ENCODE measurements around the gene RAB19.

DNA sequence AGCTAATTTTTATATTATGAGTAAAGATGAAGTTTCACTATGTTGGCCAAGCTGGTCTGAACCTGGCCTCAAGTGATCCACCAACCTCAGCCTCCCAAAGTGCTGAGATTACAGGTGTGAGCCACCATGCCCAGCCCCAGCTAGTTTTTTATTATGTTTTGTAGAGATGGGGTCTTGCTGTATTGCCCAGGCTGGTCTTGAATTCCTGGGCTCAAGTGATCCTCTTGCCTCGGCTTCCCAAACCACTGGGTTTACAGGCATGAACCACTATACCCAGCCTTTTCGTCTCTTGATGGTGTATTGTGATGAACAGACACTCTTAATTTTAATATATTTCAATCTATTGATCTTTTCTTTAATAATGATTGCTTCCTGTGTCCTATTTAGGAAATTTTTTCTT lies 17.7 kb downstream of the RAB19 start:
- TF ChIP-seq ZNF843 (tag by site-specific recombination; IDR thresholded peaks at IDR 0.05) (no peak), ZIC2 (tag by site-specific recombination; IDR thresholded peaks at IDR 0.05) (no peak), ZNF791 (tag by site-specific recombination; IDR thresholded peaks at IDR 0.05) (no peak), ZNF626 (tag by site-specific recombination; IDR thresholded peaks at IDR 0.05) (no peak), KLF9 (tag by site-specific recombination; IDR thresholded peaks at IDR 0.05; ENCODE audit: low read depth) (no peak), ZNF792 (tag by site-specific recombination; IDR thresholded peaks at IDR 0.05) (no peak), ZNF398 (tag by site-specific recombination; IDR thresholded peaks at IDR 0.05) (no peak), ZNF571 (tag by site-specific recombination; IDR thresholded peaks at IDR 0.05) (no peak), GFI1B (tag by site-specific recombination; IDR thresholded peaks at IDR 0.05) (no peak)
- TF ChIP-seq, protein P1, sequence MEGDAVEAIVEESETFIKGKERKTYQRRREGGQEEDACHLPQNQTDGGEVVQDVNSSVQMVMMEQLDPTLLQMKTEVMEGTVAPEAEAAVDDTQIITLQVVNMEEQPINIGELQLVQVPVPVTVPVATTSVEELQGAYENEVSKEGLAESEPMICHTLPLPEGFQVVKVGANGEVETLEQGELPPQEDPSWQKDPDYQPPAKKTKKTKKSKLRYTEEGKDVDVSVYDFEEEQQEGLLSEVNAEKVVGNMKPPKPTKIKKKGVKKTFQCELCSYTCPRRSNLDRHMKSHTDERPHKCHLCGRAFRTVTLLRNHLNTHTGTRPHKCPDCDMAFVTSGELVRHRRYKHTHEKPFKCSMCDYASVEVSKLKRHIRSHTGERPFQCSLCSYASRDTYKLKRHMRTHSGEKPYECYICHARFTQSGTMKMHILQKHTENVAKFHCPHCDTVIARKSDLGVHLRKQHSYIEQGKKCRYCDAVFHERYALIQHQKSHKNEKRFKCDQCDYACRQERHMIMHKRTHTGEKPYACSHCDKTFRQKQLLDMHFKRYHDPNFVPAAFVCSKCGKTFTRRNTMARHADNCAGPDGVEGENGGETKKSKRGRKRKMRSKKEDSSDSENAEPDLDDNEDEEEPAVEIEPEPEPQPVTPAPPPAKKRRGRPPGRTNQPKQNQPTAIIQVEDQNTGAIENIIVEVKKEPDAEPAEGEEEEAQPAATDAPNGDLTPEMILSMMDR (tag by site-specific recombination; IDR thresholded peaks at IDR 0.05) = no peak

Data from HEK293 (cell line).